SK-N-SH treated with all-trans-retinoic acid at 6 μM for 48 hours (cell line): ENCODE data around the gene NDUFAF2.

ENCODE experiments used
- ATAC-seq: fragments of 200-7000 bp; cut with Tn5 transposase; 3 replicates; pipeline ENCODE4 v1.9.1; 2020; ENCODE audit warnings: mild to moderate bottlenecking, moderate library complexity
- ARNTL ChIP-seq: fragments of 450-650 bp; formaldehyde crosslinking; IDR thresholded peaks from 2 replicates; pipeline ENCODE4 v1.5.0; 2020; ENCODE audit warnings: low read depth, mild to moderate bottlenecking, moderate library complexity, borderline replicate concordance
- BACH2 ChIP-seq: fragments of 250-450 bp; sonication (Bioruptor Pico); IDR thresholded peaks from 2 replicates; pipeline ENCODE4 v1.9.0; 2021; ENCODE audit warnings: mild to moderate bottlenecking, borderline replicate concordance
- CREB5 ChIP-seq: fragments of 250-450 bp; sonication (Bioruptor Pico); IDR thresholded peaks from 2 replicates; pipeline ENCODE4 v1.5.1; 2020; ENCODE audit warnings: low read depth, mild to moderate bottlenecking, moderate library complexity
- CSDC2 ChIP-seq: fragments of 250-450 bp; sonication (Bioruptor Pico); IDR thresholded peaks from 2 replicates; pipeline ENCODE4 v1.5.0; 2020; ENCODE audit warnings: mild to moderate bottlenecking, moderate library complexity
- CSRNP3 ChIP-seq: fragments of 250-450 bp; sonication (Bioruptor Pico); IDR thresholded peaks from 2 replicates; pipeline ENCODE4 v1.5.1; 2021; ENCODE audit warnings: mild to moderate bottlenecking, moderate library complexity
- ISL1 ChIP-seq: fragments of 250-450 bp; sonication (Bioruptor Pico); IDR thresholded peaks from 2 replicates; pipeline ENCODE4 v2.1.2; 2022; ENCODE audit warnings: mild to moderate bottlenecking, moderate library complexity
- OSR1 ChIP-seq: fragments of 250-450 bp; sonication (Bioruptor Pico); IDR thresholded peaks from 2 replicates; pipeline ENCODE4 v1.8.0; 2022; ENCODE audit warnings: moderate library complexity, mild to moderate bottlenecking, inconsistent platforms
- POU6F1 ChIP-seq: fragments of 250-450 bp; sonication (Bioruptor Pico); IDR thresholded peaks from 2 replicates; pipeline ENCODE4 v1.8.0; 2021; ENCODE audit warnings: low read depth, mild to moderate bottlenecking, moderate library complexity, borderline replicate concordance
- PPARA ChIP-seq: fragments of 250-450 bp; sonication (Bioruptor Pico); IDR thresholded peaks from 2 replicates; pipeline ENCODE4 v1.5.0; 2020; ENCODE audit warnings: mild to moderate bottlenecking, borderline replicate concordance
- RARB ChIP-seq: fragments of 250-450 bp; sonication (Bioruptor Pico); IDR thresholded peaks from 2 replicates; pipeline ENCODE4 v1.8.0; 2021; ENCODE audit warnings: mild to moderate bottlenecking, moderate library complexity
- SNAI2 ChIP-seq: fragments of 250-450 bp; sonication (Bioruptor Pico); IDR thresholded peaks from 2 replicates; pipeline ENCODE4 v1.5.0; 2020; ENCODE audit warnings: mild to moderate bottlenecking, moderate library complexity
- TCF4 ChIP-seq: fragments of 250-450 bp; sonication (Bioruptor Pico); IDR thresholded peaks from 2 replicates; pipeline ENCODE4 v1.8.0; 2021; ENCODE audit warnings: mild to moderate bottlenecking, moderate library complexity, borderline replicate concordance
- TOX ChIP-seq: fragments of 250-450 bp; sonication (Bioruptor Pico); IDR thresholded peaks from 2 replicates; pipeline ENCODE4 v1.8.0; 2021; ENCODE audit warnings: mild to moderate bottlenecking, moderate library complexity, borderline replicate concordance
- TSHZ2 ChIP-seq: fragments of 250-450 bp; sonication (Bioruptor Pico); IDR thresholded peaks from 2 replicates; pipeline ENCODE4 v1.5.0; 2020; ENCODE audit warnings: mild to moderate bottlenecking, moderate library complexity
- ZC3H10 ChIP-seq: fragments of 250-450 bp; sonication (Bioruptor Pico); IDR thresholded peaks from 2 replicates; pipeline ENCODE4 v1.5.1; 2021; ENCODE audit warnings: mild to moderate bottlenecking, moderate library complexity
- ZFP30 ChIP-seq: fragments of 450-650 bp; formaldehyde crosslinking; IDR thresholded peaks from 2 replicates; pipeline ENCODE4 v1.5.0; 2022; ENCODE audit warnings: mild to moderate bottlenecking, moderate library complexity
- ZNF565 ChIP-seq: fragments of 450-650 bp; formaldehyde crosslinking; conservative IDR thresholded peaks from 2 replicates; pipeline ENCODE4 v1.5.0; 2020; ENCODE audit warnings: low read depth, mild to moderate bottlenecking, moderate library complexity
- ZNF70 ChIP-seq: fragments of 450-650 bp; formaldehyde crosslinking; IDR thresholded peaks from 2 replicates; pipeline ENCODE4 v1.5.0; 2020; ENCODE audit warnings: mild to moderate bottlenecking, moderate library complexity
- ZNF8 ChIP-seq: fragments of 450-650 bp; formaldehyde crosslinking; IDR thresholded peaks from 2 replicates; pipeline ENCODE4 v1.5.0; 2020; ENCODE audit warnings: mild to moderate bottlenecking, moderate library complexity

Gene NDUFAF2

GRCh38 chr5:61051267-61051666 is 106.3 kb downstream of the NDUFAF2 start:
- peak; percentile 75 for ATAC-seq
- TF ChIP-seq ISL1 (CRISPR knock-in tag) (peak; percentile 35; the same call in 1 of the 2 replicates), POU6F1 (CRISPR knock-in tag) (no peak)

GRCh38 chr5:61052882-61053281 is 107.9 kb downstream of the NDUFAF2 start:
- ATAC-seq, result peak; percentile 62
- TF ChIP-seq CSDC2 (CRISPR knock-in tag) (no peak), ISL1 (CRISPR knock-in tag) (peak; percentile 58)

- ATAC-seq, result no peak
- TF ChIP-seq CSRNP3 (CRISPR knock-in tag), result no peak
- no peak for TF ChIP-seq CREB5 (CRISPR knock-in tag)
- TF ChIP-seq CSDC2 (CRISPR knock-in tag), result no peak
- TF ChIP-seq OSR1 (CRISPR knock-in tag), result no peak
- TF ChIP-seq, all 23 proteins: peak for 0
These were observed 108.9 kb downstream of the NDUFAF2 start for GRCh38 chr5:61053937-61054336.

GRCh38 chr5:61055434-61056006 is 110.5 kb downstream of the NDUFAF2 start:
- peak; percentile 75 for ATAC-seq
- TF ChIP-seq ZNF8 (CRISPR knock-in tag) (no peak), TCF4 (CRISPR knock-in tag) (no peak), ZFP30 (CRISPR knock-in tag) (no peak), ZC3H10 (CRISPR knock-in tag) (no peak), TOX (CRISPR knock-in tag) (no peak), CSRNP3 (CRISPR knock-in tag) (no peak), ARNTL (CRISPR knock-in tag) (no peak), ZNF70 (CRISPR knock-in tag) (no peak), POU6F1 (CRISPR knock-in tag) (no peak), ISL1 (CRISPR knock-in tag) (no peak), OSR1 (CRISPR knock-in tag) (no peak), CSDC2 (CRISPR knock-in tag) (no peak), SNAI2 (no peak), CREB5 (CRISPR knock-in tag) (no peak), RARB (CRISPR knock-in tag) (no peak), TSHZ2 (no peak), BACH2 (CRISPR knock-in tag) (no peak), PPARA (no peak), ZNF565 (CRISPR knock-in tag) (no peak)
